AG09309 (cell line): Measurements from ENCODE around the gene FKBP4.
A peak's percentile ranks its signal among the peaks of the same experiment; 100 is the strongest.

Experiments used
- DNase-seq: peaks from one replicate; pipeline ENCODE4 v3.0.0-alpha.2; 2010; ENCODE audit warnings: low read depth
- H3K4me3 ChIP-seq: 2 replicates; pipeline ENCODE4 v1.5.1; 2011; ENCODE audit warnings: mild to moderate bottlenecking, low read depth, low read length, moderate library complexity; ENCODE audit not compliant: control insufficient read depth
- CTCF ChIP-seq: IDR thresholded peaks from 2 replicates; pipeline ENCODE4 v1.5.1; 2011; ENCODE audit warnings: mild to moderate bottlenecking, low read depth, low read length, inconsistent platforms; ENCODE audit not compliant: insufficient read depth, control insufficient read depth; ENCODE audit errors: missing control alignments

Gene FKBP4

DNA sequence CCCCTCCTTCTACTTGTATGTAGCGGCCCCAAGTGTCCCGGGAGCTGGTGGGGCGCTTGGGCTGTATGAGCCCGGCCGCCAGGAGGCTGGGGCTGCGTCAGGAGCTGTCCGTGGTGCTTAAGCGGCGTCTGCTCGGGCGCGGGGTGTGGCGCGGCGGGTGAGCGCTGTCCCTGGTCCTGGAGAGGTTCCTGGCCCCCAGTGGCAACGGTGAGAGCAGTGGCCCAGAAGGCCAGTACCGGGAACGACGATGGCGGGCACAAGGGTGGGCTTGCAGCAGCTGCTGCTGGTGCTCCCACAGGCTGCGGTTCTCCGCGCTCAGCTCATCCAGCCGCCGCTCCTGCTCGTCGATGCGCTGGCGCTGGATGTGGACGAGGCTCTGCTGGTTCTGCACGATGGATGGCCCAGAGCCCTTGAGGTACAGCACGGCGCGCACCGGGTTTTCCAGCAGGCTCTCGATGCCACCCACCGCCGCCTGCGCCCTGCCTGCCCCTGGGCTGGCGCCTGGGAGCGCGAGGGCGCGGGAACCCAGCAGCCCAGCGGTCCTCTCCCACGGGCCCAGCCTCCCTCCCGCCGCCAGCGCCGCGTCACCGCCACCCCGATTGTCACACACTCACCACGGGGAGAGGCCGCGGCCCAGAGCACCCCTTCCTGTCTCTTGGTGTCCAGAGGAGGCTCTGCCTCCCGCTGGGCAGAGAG lies 41.9 kb upstream of the FKBP4 start:
- TF ChIP-seq CTCF, result no peak
- DNase-seq, result peak; percentile 5
- no peak overlapping the region for H3K4me3 ChIP-seq

- no peak overlapping the region for H3K4me3 ChIP-seq
- no peak for DNase-seq
- TF ChIP-seq CTCF, result no peak
Measured at GRCh38 chr12:2753536-2753935, 41.2 kb upstream of the FKBP4 start.

DNA sequence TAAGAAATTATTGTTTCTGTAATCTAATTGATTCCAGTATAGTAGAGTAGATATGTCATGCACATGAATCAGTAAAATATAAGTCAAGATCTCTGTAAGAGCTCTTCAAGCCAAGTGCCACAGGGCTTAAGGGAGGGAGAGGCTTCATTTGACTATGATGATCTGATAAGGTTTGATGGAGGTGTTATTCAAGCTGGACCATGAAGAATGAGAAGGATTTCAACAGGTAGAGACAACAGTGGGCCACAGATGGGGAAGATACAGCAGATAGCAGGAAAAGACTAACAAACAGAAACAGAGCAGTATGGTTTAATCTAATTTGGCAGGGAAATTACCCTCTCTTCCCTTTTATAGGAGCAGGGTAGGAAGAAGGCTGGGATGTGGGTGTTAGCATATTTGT lies 40.6 kb upstream of the FKBP4 start:
- TF ChIP-seq CTCF, result no peak
- H3K4me3 ChIP-seq, result no peak overlapping the region
- no peak for DNase-seq

- no peak for TF ChIP-seq CTCF
- no peak for DNase-seq
- H3K4me3 ChIP-seq, result no peak overlapping the region
Measured at GRCh38 chr12:2756756-2757155, 38.0 kb upstream of the FKBP4 start.

DNA sequence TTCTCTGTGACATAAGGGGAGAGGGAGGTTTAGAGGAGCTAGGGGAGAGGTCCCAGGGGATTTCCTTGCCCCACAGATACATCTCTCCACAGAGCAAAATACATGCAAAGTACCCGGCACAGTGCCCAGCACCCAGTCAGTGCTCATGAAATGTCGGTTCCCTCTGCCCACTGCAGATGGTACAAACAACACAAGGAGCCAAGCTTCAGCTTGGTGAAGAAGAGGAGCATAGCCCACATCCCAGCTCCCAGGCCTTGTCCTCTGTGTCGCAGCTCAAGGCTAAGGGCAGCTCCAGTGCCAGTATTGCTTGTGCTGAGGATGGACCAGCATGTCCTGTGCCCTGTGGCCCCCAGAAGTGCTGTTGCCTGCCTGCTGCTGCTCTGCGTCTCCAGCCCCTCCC lies 35.0 kb upstream of the FKBP4 start:
- TF ChIP-seq CTCF, result no peak
- no peak overlapping the region for H3K4me3 ChIP-seq
- DNase-seq, result no peak

DNA sequence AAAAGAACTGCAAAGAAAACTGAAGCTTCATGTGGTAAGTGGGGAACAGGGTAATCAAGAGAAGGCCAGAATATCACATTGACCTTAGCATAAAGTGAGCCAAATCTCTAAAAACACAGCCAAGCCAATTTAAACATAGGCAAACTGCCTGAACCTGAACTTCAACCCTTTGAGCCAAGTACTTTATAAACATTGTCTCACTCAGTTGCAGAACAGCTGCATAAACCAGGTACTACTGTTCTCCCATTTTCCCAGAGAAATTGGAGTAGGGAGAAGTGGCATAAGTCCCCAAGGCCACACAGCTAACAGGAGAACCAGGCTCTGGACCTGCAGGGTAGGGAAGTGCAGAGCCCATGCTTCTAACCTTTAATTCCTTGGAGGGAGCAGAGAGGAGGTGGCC lies 30.4 kb upstream of the FKBP4 start:
- DNase-seq, result no peak
- TF ChIP-seq CTCF, result no peak
- H3K4me3 ChIP-seq, result no peak overlapping the region
